K562 (cell line): ENCODE data around the gene EML3.

Experiments
- CC2D1A ChIP-seq: fragments of 450-650 bp; IDR thresholded peaks from 2 replicates; pipeline ENCODE4 v1.6.1; 2017; ENCODE audit warnings: mild to moderate bottlenecking
- CTCF ChIP-seq, 3 experiments: IDR thresholded peaks in 2 of 3; conservative IDR thresholded peaks in 1 of 3; 2 replicates each; pipeline ENCODE4 v1.5.1; 2011 to 2012; ENCODE audit warnings: low read length in 3 of 3, mild to moderate bottlenecking in 3 of 3, control low read depth in 2 of 3, improper control_type of control experiment in 1 of 3, inconsistent platforms in 1 of 3, low read depth in 1 of 3, mixed read lengths in 1 of 3, moderate library complexity in 1 of 3; ENCODE audit not compliant: insufficient read depth in 2 of 3
- EZH2 ChIP-seq: IDR thresholded peaks from 2 replicates; pipeline ENCODE4 v1.6.1; 2012; ENCODE audit warnings: low read depth, mild to moderate bottlenecking, inconsistent platforms, low read length, borderline replicate concordance
- HNRNPL ChIP-seq: fragments of 200-400 bp; formaldehyde crosslinking; IDR thresholded peaks from 2 replicates; pipeline ENCODE4 v1.6.1; 2017; ENCODE audit warnings: low read depth, mild to moderate bottlenecking, low read length
- KAT2B ChIP-seq: IDR thresholded peaks from one replicate; pipeline ENCODE4 v1.6.1; 2012; ENCODE audit warnings: low read depth, mild to moderate bottlenecking, control low read depth, inconsistent platforms, low read length, moderate library complexity
- MAX ChIP-seq: sonication (generic); formaldehyde crosslinking; IDR thresholded peaks from 2 replicates; pipeline ENCODE4 v1.9.0; 2022; ENCODE audit warnings: mild to moderate bottlenecking, missing genetic modification reagents
- NFIC ChIP-seq: fragments of 450-650 bp; IDR thresholded peaks from 2 replicates; pipeline ENCODE4 v1.6.1; 2017; ENCODE audit warnings: mild to moderate bottlenecking, inconsistent platforms
- PML ChIP-seq: IDR thresholded peaks from 2 replicates; pipeline ENCODE4 v1.6.1; 2012; ENCODE audit warnings: low read length, inconsistent platforms
- RAD21 ChIP-seq, 2 experiments: fragments of 250-450 bp in 1 of 2; fragments of 450-650 bp in 1 of 2; sonication (Bioruptor Pico) in 1 of 2; formaldehyde crosslinking in 1 of 2; IDR thresholded peaks in 1 of 2; conservative IDR thresholded peaks in 1 of 2; 2 replicates each; pipeline versions ENCODE4 v1.4.0 to v1.8.0; 2020 to 2022; ENCODE audit warnings: mild to moderate bottlenecking in 2 of 2, moderate library complexity in 1 of 2
- SIN3A ChIP-seq, 2 experiments: fragments of 150-350 bp in 1 of 2; IDR thresholded peaks; 2 replicates each; pipeline ENCODE4 v1.6.1; 2011 to 2016; ENCODE audit warnings: borderline replicate concordance in 2 of 2, low read depth in 2 of 2, low read length in 2 of 2, mild to moderate bottlenecking in 2 of 2, moderate library complexity in 2 of 2; ENCODE audit not compliant: control insufficient read depth in 1 of 2
- SRF ChIP-seq, 2 experiments: fragments of 250-450, 450-650 bp in 1 of 2; sonication (Bioruptor Pico) in 1 of 2; sonication (generic) in 1 of 2; formaldehyde crosslinking; IDR thresholded peaks; 2 replicates each; pipeline versions ENCODE4 v1.5.0 to v1.5.1; 2020 to 2022; ENCODE audit warnings: mild to moderate bottlenecking in 1 of 2, missing genetic modification reagents in 1 of 2
- THRA ChIP-seq: fragments of 450-650 bp; IDR thresholded peaks from 2 replicates; pipeline ENCODE4 v1.6.1; 2017; ENCODE audit warnings: mild to moderate bottlenecking, moderate library complexity

GRCh38 chr11:62656796-62657429, 44.3 kb upstream of the EML3 start:
- TF ChIP-seq SIN3A (IDR thresholded peaks at IDR 0.05; ENCODE audit: borderline replicate concordance in 2 of 2, control insufficient read depth in 1 of 2, low read depth in 2 of 2, low read length in 2 of 2) (no peak), CTCF (IDR thresholded peaks at IDR 0.05 in 2 of 3, conservative IDR thresholded peaks at IDR 0.05 in 1 of 3; ENCODE audit: insufficient read depth in 2 of 3, low read depth in 1 of 3, low read length in 3 of 3) (no peak), MAX (CRISPR knock-in tag) (no peak), NFIC (no peak), PML (no peak), RAD21 (CRISPR knock-in tag; conservative IDR thresholded peaks at IDR 0.05 in 1 of 2, IDR thresholded peaks at IDR 0.05 in 1 of 2) (no peak), EZH2 (no peak), KAT2B (no peak), CC2D1A (no peak), HNRNPL (no peak), SRF (CRISPR knock-in tag; IDR thresholded peaks at IDR 0.05) (no peak), THRA (no peak)
